GM12873 (cell line): Measurements from ENCODE around the gene GDI1.

Source experiments
- TF ChIP-seq, protein P1 (sequence below): IDR thresholded peaks from 2 replicates; pipeline ENCODE4 v1.5.1; 2012; ENCODE audit warnings: low read depth, mild to moderate bottlenecking, moderate library complexity, low read length, control low read depth; ENCODE audit not compliant: insufficient read depth; ENCODE audit errors: missing control alignments

Gene GDI1

DNA sequence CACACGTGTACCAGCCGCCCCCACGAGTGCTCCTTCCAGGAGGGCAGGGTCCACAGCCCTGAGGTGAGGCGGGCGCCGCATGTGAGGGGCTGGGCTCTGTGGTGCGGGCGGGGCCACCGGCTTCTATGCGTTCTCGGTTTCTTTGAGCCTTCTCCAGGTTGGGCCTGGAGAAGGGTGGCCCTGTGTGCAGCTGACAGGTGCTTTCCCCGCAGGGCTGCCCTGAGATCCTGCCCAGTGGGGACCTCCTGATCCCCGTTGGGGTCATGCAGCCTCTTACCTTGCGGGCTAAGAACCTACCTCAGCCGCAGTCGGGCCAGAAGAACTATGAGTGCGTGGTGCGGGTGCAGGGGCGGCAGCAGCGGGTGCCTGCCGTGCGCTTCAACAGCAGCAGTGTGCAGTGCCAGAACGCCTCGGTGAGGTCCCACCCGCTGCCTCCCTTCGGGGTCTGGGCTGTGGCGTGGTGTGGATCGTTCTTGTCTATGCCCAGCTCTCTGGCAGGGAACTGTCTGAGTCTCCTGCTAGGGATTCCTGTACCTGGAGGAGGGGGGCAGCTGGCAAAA, 27.9 kb downstream of the GDI1 start:
- TF ChIP-seq, protein P1, sequence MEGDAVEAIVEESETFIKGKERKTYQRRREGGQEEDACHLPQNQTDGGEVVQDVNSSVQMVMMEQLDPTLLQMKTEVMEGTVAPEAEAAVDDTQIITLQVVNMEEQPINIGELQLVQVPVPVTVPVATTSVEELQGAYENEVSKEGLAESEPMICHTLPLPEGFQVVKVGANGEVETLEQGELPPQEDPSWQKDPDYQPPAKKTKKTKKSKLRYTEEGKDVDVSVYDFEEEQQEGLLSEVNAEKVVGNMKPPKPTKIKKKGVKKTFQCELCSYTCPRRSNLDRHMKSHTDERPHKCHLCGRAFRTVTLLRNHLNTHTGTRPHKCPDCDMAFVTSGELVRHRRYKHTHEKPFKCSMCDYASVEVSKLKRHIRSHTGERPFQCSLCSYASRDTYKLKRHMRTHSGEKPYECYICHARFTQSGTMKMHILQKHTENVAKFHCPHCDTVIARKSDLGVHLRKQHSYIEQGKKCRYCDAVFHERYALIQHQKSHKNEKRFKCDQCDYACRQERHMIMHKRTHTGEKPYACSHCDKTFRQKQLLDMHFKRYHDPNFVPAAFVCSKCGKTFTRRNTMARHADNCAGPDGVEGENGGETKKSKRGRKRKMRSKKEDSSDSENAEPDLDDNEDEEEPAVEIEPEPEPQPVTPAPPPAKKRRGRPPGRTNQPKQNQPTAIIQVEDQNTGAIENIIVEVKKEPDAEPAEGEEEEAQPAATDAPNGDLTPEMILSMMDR, result no peak

DNA sequence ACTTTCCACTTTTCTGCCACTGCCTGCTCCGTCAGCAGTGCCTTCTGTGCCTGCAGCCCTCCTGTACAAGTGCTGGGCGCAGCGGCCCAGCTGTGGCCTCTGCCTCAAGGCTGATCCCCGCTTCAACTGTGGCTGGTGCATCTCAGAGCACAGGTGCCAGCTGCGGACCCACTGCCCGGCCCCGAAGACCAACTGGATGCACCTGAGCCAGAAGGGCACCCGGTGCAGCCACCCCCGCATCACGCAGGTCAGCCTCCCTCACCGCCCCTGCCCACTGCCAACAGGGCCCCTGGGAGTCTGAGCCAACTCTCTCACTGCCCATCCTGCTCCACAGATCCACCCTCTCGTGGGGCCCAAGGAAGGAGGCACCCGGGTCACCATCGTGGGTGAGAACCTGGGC, 28.6 kb downstream of the GDI1 start:
- TF ChIP-seq, protein P1, result no peak

DNA sequence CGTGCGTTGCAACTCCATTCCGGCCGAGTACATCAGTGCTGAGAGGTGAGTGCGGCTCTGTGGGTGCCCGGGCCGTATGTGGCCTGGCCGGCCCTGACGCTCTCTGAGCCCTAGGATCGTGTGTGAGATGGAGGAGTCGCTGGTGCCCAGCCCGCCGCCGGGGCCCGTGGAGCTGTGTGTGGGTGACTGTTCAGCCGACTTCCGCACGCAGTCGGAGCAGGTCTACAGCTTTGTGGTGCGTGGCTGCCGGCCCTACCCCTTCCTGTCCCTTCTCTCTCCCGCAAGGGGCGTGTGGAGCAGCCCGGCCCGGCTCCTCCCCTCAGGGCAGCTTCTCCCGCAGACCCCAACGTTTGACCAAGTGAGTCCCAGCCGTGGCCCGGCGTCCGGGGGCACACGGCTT, 29.1 kb downstream of the GDI1 start:
- TF ChIP-seq, protein P1, result no peak

DNA sequence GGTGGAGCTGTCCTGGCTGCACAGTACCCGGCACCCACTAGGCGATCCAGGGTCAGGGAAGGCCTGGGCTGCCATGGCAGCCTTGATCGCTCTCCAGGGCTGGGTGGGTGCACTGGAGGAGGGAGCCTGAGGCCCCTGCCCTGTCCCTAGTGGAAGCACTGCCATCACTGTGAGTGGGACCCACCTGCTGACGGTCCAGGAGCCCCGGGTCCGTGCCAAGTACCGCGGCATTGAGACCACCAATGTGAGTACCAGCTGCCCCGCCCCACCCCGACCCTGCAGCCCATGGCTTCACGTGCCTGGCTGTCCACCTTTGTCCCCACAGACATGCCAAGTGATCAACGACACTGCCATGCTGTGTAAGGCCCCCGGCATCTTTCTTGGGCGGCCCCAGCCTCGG, 30.0 kb downstream of the GDI1 start:
- TF ChIP-seq, protein P1, result no peak

DNA sequence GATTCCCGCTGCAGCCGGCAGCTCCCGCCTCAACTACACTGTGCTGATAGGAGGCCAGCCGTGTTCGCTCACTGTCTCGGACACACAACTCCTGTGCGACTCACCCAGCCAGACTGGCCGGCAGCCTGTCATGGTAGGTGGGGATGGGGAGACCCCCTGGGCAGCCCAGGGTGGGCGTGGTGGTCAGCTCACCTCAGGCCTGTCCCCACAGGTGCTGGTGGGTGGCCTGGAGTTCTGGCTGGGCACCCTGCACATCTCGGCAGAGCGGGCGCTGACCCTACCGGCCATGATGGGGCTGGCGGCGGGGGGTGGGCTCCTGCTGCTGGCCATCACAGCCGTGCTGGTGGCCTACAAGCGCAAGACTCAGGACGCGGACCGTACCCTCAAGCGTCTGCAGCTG, 30.6 kb downstream of the GDI1 start:
- TF ChIP-seq, protein P1, result no peak

DNA sequence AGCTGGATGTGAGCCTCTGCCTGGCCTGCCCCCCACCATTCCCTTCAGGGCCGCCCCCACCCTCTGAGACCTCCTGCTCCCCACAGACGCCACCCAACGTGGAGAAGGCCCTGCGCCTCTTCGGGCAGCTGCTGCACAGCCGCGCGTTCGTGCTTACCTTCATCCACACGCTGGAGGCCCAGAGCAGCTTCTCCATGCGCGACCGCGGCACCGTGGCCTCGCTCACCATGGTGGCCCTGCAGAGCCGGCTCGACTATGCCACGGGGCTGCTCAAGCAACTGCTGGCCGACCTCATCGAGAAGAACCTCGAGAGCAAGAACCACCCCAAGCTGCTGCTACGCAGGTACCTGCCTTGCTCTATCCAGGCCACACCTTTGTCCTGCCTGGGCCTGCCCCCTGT, 31.3 kb downstream of the GDI1 start:
- TF ChIP-seq, protein P1, result no peak

DNA sequence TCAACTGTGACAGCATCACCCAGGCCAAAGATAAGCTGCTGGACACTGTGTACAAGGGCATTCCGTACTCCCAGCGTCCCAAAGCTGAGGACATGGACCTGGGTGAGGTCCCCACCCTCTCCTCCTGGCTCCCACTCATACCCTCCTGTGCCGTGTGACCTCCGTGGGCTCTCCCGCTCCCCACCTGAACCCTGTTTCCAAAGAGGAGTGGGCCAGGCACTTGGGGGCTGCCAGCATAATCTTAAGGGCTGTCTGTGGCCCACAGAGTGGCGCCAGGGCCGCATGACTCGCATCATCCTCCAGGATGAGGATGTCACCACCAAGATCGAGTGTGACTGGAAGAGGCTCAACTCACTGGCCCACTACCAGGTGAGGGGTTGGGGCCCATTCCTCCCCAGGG, 32.2 kb downstream of the GDI1 start:
- TF ChIP-seq, protein P1, result no peak

DNA sequence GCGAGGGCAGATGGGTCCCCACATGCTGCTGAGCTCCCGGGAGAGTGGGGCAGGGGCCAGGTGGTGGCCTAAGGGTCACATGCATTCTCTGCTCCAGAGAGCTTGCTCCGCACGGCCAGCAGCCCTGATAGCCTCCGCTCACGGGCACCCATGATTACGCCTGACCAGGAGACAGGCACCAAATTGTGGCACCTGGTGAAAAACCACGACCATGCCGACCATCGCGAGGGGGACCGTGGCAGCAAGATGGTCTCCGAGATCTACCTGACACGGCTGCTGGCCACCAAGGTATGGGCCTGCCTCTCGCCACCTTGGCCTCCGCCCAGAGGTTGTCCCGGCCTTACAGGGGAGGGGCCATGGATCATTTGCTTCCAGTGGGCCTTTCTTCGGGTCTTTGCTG, 32.9 kb downstream of the GDI1 start:
- TF ChIP-seq, protein P1, result no peak
